SK-N-DZ (cell line): ENCODE data around the gene CAMTA1.

ENCODE experiments used
- DNase-seq: peaks from one replicate; pipeline ENCODE4 v3.0.0-alpha.2; 2015; ENCODE audit warnings: low spot score

The CAMTA1 gene

DNA sequence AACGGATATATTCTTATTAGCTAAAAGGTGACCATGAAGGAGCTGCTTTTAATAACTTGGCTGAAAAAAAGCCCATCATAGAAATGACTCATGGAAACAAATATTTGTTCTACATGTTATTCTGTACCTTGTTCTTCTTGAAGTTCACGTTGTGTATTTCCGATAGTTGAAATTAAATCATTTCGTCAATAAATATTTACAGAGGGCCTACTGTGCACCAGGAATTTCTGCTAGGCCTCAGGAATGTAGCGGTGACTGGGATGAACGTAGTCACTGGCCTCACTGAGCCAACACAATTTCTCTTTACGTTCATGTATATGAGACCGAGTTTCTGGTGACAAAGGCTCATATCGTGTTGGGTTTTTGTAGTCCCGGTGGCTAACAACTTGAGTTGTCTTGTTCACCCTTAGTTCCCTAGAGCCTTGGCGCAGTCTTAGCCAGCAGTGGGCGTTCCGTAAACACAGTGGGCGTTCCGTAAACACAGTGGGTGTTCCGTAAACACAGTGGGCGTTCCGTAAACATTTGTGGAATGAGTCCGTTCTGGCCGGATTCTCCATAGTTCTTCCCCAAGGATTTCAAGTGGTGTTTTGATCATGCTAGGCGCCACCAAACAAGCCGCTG is 932.6 kb downstream of the CAMTA1 start:
- DNase-seq = no peak

DNA sequence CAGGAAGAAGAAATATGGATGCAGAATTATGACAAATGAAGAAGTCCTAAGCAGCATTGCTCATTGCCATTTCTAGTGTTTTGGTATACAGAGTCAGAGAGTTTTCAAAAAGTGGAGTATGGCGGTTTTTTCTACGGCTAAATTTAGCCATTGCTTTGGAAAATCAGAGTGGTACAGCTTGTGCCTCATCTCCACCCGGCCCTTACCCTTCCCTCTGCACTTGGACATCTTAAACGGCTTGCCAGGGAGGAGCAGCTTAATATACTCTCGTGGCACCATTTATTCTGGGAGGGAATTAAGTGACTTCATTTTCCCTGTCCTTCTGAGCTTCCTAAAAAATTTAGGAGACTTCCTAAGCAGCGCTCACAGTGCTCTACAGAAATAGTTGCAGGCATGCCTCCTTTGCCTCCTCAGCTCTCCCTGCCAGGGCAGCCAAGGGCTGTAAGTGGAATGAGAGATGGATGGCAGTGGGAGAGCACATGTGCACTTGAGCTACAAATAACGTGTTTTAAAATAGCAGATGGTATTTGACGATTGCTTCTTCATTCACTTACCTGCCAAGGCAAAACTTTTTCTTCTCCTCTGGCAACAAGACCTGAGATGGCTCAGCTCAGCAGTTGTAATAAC is 934.3 kb downstream of the CAMTA1 start:
- no peak for DNase-seq

DNA sequence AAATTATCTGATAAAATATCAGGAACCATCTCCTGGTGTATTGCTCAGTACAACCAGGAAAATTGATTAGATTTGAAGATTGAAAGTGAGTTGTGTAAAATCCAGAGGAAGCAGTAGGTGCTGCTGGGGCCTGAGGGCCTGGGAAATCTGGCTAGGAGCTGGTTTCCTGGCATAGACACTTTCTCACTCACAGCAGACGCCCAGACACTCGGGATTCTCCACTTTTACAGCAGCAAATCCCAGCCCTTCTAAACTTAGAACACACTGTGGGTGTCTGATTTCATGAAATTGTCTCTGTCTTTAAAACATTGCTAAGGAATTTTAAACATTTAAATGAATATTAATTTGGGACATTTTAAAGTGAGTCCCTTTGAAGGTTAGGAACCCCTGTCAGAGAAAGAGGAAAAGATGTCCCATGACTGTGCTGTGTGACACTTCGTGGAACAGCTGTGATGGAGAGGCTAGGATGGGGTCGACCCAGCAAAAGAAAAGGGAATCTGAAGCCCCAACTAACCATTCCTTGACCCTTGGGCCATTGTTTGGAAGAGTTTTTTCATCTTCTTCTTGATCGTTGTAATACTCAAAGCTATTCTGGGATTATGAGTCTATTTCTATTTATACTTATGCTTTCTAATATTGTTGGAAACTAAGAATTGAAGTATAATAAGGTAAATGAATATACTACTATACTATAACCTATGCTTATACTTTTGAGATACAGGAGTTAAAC is 936.9 kb downstream of the CAMTA1 start:
- DNase-seq = no peak

DNA sequence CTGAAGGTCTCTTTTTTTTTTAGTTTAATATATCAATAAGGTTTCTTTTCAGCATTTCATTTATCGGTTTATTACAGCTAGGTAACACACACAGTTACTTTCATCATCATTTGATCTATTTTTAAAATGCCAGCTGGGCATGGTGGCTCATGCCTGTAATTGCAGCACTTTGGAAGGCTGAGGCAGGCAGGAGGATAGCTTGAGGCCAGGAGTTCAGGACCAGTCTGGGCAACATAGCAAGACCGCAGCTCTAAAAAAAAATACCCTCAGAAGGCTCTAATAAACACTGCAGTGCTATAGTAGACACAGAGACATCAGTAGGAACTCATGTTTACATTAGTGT is 937.4 kb downstream of the CAMTA1 start:
- DNase-seq = no peak

DNA sequence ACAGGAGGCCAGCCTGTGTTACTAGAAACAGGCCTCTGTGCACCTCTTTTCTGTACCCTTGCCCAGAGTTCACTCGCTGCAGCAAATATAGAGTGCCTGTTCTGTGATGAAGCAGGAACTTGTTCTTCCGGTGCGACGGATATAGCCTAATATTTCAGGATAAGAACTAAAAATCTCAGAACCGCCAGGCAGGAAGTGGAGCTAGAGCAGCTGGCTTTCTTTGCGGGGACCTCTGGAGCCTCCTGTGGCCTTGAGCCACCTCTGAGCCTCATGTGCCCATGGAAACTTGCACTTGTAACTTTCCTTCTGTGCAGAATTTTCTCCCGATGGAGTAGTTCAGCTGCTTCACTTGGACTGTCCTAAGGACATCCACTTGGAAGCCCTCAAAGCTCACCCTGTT is 941.4 kb downstream of the CAMTA1 start:
- DNase-seq = no peak

DNA sequence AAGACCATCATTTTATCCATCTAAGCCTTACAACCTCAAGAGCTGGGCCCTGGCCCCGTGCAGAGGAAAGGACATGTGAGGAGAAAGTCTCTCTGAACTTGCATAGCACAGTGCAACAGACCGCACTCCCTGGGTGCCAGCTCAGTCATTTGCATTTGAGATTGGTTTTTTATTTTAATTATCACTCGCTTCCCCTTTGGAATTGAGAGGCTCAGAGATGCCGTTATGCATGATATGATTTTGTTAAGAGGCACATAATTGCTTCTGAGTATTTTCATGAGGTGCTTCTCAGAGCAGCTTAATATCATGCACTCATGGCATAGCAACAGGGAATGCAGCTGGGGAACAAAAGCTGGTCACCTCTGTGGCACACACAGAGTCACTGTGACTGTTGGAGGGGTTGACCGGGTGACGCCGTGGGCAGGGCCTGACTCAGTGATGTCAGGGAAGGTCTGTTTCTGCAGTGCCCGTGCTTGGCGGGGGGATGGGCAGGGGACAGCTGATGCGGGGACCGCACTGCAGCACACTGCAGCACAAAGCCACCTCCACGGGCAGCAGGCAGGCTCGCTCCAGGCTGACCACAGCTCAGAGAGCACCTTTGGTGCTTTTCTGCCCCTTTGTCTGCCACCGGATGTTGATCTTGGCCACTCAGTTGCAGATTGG is 942.7 kb downstream of the CAMTA1 start:
- peak; percentile 32 for DNase-seq

DNA sequence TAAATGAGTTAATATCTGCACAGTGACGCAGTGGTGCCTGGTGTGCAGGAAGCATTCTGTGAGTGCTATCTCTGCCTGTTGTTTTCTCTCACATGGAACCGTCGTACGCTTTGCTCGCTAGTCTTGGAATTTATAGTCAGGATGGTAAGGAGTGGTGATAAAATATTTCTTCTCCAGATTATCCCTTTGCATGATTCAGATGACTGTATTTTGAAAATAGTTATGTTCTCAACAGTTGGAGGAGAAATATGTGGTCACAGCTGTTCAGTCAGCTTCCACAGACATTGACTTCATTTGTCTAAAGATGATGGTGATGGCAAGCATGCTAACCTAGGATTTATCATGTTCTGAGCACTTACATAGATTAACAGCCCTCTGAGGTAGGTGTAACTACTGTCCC is 944.5 kb downstream of the CAMTA1 start:
- no peak for DNase-seq

DNA sequence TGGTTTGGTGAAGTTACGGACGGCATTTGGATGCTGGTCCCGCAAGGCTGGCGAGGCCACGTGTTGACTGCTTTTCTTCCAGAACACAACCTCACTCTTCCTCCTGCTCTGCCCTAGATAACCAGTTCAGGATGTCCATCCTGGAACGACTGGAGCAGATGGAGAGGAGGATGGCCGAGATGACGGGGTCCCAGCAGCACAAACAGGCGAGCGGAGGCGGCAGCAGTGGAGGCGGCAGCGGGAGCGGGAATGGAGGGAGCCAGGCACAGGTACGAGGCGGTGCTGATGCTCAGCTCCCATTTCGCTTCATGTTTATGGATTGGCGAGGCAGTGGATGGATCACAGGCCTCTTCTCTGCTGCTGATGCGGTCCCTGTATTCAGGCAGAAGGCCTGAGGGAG is 947.1 kb downstream of the CAMTA1 start:
- DNase-seq = no peak

DNA sequence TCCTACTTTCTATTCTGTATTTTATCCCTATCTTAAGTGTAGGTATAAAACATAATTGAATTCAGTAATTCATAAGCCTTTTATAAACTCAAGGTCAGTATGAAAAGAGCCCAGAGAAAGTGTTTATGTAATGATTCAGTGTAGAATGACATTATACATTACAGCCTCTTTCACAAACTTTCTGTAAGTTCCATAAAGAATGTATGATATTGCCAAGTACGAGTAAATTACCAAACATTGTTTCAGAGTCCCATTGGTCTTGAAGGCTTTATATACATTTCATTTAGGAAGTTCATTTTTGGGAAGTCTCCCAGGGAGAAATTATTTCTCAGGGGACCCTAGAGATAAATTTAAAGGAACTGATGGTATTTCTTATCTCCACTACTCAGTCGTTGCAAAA is 948.0 kb downstream of the CAMTA1 start:
- no peak for DNase-seq

DNA sequence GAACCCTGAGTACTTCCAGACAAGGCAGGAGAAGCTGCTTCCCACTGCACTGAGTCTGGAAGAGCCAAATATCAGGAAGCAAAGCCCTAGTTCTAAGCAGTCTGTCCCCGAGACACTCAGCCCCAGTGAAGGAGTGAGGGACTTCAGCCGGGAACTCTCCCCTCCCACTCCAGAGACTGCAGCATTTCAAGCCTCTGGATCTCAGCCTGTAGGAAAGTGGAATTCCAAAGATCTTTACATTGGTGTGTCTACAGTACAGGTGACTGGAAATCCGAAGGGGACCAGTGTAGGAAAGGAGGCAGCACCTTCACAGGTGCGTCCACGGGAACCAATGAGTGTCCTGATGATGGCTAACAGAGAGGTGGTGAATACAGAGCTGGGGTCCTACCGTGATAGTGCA is 952.8 kb downstream of the CAMTA1 start:
- DNase-seq = no peak

DNA sequence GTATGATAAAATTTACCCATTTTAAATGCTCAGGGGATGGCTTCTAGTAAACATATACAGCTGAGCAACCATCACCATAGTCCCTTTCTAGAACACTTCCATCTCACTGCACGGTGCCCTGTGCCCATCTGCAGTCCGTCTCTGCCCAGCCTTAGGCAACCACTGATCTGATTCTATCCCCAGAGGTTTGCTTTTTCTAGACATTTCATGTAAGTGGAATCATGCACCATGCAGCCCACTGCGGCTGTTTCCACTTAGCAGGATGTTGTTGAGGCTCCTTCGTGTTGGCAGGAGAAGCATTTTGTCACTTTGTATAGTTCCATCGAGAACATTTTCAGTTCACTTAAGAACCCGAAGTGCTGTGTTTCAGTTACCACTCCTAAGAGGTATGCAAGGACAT is 958.1 kb downstream of the CAMTA1 start:
- DNase-seq = no peak

DNA sequence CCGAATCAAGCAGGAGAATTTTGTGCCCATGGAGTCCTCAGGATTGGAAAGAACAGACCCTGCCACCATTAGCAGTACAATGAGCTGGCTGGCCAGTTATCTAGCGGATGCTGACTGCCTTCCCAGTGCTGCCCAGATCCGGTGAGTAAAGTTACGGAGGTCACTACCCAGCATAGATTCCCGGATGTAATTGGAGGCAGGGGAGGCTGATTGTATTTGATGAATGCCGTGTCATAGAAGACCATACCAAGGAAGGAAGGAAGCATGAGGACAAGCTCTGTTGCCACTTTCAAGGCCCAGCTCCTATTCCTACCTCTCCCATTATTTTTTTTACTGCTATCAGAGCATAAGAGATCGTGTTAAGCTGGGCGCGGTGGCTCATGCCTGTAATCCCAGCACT is 959.6 kb downstream of the CAMTA1 start:
- no peak for DNase-seq

DNA sequence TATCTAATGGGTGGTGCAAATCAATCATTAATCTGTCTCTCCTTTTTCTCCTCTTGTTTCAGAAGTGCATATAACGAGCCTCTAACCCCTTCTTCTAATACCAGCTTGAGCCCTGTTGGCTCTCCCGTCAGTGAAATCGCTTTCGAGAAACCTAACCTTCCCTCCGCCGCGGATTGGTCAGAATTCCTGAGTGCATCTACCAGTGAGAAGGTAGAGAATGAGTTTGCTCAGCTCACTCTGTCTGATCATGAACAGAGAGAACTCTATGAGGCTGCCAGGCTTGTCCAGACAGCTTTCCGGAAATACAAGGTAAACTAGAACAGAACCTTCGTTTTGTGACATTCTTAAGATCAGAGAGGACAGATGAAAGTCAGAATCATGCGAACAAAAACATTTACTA is 960.5 kb downstream of the CAMTA1 start:
- no peak for DNase-seq

DNA sequence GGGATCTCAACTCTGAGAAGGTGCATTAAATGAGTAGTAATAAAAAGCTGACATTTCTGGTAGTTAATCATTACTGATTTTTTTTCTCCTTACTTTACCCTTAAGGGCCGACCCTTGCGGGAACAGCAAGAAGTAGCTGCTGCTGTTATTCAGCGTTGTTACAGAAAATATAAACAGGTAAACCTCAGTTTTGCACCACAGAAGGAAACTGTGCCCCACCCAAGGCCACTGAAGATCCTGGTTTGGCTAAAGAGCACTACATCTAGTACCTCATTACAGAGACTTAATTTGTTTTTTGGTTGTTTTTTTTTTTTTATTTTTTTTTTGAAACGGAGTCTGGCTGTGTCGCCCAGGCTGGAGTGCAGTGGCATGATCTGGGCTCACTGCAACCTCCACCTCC is 962.4 kb downstream of the CAMTA1 start:
- no peak for DNase-seq

DNA sequence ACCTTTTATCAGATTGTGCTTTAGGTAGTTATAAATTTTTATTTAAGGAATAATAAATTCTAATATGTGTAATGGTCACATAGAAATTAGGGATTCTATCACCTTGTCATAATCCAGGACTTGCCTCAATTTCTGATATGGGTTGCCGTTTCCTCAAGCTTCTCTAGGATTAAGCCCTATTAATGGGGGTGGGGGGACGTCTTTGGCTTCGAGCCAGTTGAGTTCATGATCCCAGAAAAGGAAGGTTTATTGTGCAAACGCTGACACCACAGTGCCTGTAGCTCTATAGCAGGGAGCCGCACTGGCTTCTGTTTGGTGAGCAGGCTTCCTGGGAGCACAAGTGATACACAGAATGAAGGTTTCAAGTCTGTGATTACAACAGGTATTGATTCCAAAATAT is 963.9 kb downstream of the CAMTA1 start:
- DNase-seq = no peak

DNA sequence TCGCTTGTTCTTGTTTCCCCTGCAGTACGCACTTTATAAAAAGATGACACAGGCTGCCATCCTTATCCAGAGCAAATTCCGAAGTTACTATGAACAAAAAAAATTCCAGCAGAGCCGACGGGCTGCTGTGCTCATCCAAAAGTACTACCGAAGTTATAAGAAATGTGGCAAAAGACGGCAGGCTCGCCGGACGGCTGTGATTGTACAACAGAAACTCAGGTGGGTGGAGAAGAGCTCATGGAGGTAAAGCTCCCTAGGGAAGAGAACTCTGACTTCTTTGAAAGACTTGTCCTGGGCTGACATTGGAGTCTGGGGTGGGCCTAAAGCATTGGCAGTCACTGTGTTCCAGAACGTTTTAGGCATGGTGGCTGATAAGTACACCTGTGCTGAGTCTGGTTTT is 965.9 kb downstream of the CAMTA1 start:
- DNase-seq = no peak

DNA sequence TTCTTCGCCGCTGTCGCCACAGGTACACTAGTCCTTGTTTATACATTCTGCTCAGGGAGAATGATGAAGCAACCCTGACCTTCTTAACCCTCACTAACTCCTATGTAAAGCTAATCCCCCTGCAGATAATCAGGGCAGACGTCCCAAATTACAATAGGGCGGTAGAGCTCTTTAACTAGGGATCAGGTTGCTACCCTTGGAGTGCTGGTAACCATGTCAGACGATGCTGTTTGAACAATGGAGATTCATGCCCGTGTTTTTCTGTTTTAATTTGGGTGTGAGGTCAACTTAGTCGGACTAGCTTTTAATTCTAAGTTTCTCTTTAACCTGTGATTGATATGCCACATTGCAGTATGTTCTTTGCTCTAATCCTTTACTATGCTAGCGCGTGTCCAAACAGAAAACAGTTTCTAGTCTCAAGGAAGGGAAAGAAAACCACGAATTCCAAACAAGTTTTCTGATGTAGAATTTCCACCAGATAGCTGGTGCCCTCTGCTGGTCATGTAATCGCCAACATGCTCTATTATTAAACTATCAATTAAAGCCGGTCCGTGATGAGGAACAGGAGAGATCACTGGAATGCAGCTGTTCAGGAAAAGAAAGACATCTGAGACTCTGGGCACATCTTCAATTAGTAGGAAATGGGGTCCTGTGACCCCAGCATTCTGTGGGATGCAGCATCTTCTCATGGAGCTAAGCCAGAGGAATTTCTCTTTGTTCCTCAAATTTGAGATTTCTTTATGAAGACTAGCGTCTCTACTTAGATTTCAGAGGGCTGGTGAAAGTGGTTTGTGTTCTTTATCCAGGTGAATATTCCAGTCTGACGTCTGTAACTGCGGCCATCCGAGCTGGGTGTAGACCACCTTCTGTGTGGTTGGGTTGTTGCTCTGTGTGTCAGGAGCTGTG is 967.5 kb downstream of the CAMTA1 start:
- DNase-seq = peak; percentile 52

DNA sequence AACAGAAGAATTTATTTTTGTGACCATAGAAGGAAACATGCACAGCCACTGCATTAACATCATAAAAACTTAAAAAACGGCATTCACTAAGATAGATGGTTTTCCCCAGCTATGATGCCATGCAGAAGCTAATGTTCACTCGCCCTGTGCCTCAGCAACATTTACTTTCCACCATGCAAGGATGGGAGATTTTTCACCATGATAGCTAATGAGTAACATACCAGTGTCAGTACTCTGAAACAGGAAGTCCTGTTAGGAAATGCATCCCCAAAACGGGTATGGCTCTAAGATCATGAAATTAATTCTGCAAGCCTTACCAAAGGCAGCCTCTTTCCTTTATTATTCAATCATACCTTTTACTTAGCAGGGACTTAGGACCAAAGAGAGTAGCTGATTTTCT is 968.4 kb downstream of the CAMTA1 start:
- DNase-seq = no peak

DNA sequence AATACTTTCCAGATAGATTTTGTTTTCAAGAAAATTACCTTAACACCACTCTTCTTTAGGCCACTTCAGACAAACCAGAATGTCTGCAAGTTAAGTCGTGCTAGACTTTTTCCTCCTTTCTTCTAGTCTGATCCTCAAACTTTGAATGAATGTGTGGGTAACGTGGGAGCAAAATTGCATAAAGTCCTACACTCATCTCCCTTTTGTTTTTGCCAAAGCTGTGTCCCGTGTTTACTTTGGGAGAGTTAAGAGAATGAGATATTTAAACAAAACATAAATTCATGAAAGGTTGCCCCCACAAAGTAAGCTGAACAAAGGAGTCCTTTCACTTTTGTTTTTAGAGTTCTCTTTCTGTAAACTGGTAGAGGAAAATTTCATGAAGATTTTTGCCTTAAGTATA is 969.0 kb downstream of the CAMTA1 start:
- no peak for DNase-seq

DNA sequence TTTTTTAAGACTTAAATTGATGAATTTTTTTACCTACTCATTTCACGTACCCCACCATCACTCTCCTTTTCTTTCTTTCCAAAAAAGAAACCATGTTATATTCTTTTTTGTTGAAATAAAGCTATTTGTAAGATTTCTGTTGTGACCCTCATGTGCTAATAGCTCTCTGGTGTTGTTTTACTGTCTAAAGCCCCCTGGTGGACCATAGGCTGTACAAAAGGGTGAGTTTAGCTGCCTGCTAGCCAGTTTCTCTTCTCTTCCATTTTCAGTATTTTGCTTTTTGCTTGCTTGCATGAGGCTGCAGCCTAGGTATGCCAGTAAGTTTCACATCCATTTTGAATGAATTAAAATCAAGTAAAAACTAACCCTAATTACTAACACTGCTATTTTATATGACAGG is 970.2 kb downstream of the CAMTA1 start:
- no peak for DNase-seq

DNA sequence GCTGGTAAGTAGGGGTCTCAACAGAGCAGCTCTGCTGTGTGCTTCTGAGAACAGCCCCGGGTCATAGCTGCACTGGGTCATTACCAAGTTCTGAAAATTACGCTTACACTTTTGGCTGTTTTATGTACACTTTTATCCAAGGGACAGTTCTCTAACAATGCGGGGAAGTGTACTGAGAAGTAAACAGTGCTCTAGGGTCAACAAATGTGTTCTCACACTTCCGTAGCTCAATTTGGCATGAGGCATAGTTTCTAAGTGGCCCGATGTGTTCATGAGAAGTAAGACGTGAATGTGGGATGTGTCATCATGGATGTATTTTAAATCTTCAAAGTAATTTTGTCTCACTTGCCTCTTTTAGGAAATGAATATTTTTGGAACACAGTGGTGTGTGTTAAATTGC is 975.0 kb downstream of the CAMTA1 start:
- DNase-seq = no peak

DNA sequence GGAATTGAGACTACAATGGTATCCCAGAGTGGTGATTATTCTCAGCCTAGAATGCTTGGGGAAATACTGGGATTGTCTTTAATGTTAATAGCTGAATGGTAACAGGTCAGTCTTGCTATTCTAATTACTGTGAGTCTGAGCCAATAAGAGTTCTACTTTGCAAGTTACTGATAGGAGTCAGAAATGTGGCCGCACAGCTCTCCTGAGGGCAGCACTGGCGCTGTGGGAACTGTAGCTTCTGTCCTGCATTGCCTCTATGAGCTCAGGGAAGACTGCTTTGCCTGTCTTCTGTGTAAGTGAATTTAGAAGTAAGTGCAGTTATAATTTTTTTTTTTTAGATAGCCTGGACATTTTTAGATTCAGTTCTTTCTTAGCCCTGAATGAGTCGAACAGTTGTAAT is 975.8 kb downstream of the CAMTA1 start:
- no peak for DNase-seq
